NCI-H2081 (cell line): Measurements from ENCODE around the gene TMEM35A.
A peak's percentile ranks its signal among the peaks of the same experiment; 100 is the strongest.
"Not testable (repeated sequence)": the region's sequence is repeated elsewhere in the genome, so short reads cannot be mapped to it uniquely, and the experiment has no call there.

Experiments
- DNase-seq, 2 experiments: peaks; one replicate each; lab custom pipeline; 2025; lab: John Stamatoyannopoulos, UW

Gene TMEM35A, protein sequence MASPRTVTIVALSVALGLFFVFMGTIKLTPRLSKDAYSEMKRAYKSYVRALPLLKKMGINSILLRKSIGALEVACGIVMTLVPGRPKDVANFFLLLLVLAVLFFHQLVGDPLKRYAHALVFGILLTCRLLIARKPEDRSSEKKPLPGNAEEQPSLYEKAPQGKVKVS

DNA sequence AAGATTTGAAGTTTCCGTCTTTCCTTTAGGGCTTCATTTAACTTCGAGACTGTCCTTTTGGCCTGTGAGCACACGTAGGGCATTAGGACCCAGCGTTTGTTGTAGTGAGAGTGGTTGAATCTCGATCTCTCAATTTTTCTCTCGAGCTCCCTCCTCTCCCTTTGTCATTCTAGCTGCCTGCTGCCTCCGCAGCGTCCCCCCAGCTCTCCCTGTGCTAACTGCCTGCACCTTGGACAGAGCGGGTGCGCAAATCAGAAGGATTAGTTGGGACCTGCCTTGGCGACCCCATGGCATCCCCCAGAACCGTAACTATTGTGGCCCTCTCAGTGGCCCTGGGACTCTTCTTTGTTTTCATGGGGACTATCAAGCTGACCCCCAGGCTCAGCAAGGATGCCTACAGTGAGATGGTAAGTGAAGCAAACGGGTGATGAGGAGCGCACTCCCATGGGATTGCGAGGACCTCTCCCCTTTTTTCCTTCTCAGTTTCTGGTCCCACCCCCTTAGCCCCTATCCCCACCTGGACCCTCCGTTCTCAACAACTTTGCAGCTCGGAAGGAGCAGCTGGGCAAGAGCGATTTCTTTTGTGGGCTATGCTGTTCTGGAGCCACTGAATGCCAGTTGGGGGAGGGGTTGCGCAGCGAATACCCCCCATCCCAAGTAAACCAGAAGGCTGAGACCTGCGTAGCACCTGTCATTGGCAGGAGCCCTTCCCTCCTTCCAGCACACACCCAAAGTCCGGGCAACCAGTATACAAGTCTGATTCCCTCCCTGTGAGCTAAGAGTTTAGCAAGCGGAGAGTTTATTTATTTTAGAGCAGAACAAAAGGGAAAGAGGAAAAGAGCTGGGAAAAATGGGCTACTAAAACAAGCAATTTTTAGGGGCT lies at the start of gene TMEM35A:
TSS of gene TMEM35A (plus strand) at position 164 of the 883 bp plus-strand sequence. CDS start at position 288, 124 bp downstream.
- peak; percentile 23 to 43 for DNase-seq

DNA sequence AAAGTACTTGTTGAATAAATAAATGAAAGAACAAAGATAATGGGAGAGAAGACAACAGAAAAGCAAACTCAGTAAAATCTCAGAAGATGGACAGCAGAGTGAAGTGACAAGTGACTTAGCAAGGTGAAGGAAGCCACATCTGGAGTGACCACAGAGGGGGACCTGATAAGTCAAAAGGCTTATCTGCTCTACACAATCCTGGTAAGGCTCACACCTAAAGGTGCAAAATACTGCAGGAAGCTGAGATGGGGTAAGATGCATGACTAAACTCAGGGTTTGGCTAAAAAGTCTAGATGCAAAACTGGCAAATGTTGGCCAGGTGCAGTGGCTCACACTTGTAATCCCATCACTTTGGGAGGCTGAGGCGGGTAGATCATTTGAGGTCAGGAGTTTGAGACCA lies 49.0 kb upstream of the TMEM35A start:
- no peak for DNase-seq

DNA sequence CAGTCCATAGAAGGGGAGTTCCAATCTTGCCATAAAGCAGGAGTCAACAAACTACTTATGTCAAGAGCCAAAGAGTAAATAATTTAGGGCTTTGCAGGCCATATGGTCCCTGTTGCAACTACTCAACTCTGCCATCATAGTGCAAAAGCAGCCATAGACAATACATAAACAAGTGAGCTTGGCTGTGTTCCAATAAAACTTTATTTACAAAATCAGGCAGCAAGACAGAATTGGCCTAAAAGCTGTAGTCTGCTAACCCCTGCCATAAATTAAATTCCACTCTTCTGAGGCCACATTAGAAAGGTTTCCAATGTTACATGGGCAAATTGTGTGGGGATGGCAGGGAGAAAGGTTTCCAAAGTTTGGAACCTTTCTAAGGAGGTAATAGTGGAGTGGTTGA lies 41.4 kb upstream of the TMEM35A start:
- no peak for DNase-seq

DNA sequence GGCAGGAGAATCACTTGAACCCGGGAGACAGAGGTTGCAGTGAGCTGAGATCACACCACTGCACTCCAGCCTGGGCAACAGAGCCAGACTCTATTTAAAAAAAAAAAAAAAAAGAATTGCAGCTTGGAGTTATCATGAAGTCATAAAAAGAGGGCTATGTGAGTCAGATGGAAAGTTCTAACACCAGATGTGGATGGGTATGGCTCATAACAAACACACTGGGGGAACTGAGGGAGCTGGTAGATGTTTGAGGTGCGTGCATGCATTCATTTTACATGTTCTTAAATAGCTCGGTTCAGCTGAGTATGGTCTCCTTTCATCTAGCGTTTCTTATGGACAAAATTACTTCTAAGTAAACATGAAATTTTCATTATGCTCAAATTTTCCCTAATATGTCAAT lies 38.5 kb upstream of the TMEM35A start:
- DNase-seq = no peak

DNA sequence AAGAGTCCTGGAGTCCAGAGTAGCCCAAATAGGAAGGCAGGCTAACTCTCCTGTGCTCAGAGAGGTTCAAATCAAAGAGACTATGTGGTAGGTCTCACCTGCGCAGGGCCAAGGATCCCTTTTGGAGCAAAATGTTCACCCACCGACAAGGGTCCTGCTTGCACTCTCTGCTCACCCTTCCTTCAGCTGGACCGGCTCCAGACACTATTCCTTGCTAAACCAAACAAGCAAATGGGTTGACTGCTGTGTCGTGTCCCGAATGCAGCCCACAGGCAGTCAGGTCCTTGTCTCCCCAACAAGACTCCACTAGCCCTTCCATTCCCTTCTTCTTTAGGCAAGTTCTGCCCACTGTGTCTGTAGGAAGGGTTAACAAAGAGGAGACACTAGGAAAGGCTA lies 27.5 kb upstream of the TMEM35A start:
- no peak for DNase-seq

DNA sequence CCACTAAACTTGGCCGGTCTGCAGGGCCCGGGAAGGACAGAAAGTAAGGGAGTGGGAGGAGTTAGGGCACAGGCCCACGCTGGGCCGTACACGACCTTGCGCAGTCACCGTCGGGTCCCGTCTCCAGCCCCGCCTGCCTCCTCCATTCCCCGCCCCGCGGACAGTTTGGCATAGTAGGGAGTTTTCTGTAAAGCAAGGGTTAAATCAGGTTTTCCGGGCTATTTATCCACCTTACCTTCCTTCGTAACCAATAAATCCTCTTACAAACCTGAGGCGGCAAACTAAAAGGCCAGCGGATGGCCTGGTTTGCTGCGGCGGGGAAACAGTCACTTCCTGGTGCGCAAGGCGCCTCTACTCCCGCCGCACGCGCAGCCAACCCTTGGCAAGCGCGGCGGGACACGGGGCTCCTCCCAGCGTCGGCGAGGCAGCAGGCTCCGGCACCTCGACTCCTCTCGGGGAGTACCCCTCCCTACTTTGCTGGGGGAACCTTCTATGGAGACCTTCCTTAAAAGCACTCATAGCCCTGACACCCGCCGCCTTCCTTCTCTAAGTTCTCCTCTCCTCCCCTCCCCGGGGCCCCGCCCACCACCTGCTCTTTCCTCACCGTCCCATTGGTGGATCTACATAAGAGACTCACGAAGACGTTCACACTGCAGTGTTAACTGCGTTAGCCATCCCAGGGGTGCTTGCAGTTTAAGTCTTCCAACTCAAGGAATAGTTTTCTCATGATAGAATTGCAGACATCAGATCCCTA lies 27.0 kb upstream of the TMEM35A start, which contains the start of gene TRMT2B:
TSS of gene TRMT2B (minus strand) at position 563 of the 754 bp plus-strand sequence. CDS start 9,822 bp downstream, outside the sequence.
- DNase-seq = peak; percentile 66 to 85

DNA sequence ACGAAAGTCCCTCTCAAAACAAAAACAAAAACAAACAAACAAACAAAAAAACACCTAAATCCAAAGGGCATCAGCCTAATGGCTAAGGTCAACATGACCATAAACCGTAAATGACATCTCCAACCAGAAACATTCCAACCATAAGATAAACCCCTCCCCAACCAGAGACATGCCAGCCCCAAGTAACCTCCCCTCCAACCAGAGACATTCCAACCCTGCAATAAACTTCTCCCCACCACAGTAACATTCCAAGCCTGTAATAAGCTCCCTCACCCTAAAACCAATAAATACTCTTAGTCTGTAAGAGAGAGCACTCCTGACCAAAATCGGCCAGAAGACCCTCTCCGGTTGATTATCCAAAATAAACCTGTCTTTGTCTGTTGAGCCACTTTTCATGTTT lies 22.1 kb upstream of the TMEM35A start:
- not testable (repeated sequence) for DNase-seq

DNA sequence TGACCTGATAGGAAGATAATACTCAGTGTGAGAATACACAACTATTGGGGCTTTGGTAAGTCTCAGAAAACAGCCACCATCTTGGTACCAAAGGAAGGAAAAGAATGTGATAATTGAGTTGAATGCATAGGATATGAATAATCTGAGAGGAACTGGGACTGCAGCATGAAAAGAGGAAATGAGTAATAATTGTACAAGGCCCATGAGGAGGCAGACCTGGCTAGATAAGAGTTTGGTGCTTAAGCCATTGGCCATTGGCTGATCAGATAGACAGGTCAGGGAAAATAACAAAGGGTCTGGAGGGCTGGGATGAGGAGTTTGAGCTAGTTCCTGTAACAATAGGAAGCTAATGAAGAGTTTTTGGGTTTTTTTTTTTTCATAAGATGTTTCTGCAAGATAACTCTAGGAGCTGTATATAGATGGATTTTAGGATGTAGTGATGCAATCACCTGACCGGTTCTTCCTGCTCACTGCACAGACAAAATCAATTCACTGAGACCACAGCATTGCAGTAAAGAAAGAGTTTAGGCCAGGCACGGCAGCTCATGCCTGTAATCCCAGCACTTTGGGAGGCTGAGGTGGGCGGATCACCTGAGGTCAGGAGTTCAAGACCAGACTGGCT lies 21.5 kb upstream of the TMEM35A start:
- DNase-seq = no peak

DNA sequence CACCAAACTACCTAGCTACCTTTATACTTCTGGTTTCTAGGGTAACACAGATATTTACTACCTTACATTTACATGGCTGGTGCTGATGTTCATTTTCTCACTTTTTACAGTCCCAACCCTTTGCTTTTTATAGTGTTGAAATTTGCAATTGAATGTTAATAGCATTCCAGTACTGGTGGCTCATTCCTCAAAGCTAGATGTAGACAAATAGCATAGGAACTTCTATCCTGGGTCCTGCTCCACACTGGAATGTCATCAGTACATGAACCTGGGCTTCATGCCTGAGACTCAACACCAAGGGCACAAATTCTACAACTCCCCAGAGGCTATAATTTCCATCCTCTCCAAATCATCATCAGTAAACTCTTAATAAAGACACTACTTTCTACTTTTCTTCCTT lies 16.5 kb upstream of the TMEM35A start:
- DNase-seq = no peak

DNA sequence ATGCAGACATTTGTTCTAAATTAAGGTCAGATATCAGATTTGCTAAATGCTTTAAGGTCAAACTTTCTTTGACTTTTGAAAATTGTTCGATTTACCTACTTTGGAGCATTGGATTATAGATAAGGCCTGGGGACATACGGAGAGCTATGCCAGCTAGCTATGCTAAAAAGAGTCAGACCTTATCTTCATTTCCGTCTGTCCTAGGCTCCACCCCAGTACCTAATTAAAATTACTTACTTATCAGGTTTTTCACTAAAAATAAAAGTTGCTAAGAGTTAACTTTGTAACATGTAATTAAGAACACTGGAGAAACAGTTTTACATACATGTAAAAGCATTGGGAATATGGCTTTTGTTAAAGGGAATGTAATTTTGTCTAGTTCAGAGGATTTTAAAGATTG lies 7.1 kb upstream of the TMEM35A start:
- DNase-seq = no peak

DNA sequence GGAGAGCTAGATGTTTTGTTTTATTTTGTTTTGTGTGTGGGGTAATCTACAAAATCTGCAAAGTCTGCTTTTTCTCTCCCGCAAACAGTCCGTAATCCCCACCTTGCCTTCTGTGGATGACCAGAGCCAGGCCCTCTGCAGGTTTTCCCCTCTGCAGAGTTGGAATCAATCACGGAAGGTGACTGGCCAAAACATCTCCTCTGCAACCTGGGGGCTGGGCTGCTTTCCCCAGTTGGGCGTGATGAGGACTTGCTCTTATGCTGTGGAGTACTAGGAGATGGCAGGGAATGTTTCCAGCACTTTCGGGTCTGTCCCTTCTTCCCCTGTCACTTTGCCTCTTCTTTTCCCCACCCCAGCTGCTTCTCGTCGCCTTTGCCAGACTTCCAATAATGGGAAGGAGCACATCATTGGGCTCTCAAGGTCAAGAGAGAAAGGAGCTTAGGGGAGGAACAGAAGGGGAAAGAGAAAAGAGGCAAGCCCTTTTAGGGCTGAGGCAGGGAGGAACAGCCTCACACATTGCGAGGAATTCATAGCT lies 1.1 kb downstream of the TMEM35A start:
- no peak for DNase-seq

DNA sequence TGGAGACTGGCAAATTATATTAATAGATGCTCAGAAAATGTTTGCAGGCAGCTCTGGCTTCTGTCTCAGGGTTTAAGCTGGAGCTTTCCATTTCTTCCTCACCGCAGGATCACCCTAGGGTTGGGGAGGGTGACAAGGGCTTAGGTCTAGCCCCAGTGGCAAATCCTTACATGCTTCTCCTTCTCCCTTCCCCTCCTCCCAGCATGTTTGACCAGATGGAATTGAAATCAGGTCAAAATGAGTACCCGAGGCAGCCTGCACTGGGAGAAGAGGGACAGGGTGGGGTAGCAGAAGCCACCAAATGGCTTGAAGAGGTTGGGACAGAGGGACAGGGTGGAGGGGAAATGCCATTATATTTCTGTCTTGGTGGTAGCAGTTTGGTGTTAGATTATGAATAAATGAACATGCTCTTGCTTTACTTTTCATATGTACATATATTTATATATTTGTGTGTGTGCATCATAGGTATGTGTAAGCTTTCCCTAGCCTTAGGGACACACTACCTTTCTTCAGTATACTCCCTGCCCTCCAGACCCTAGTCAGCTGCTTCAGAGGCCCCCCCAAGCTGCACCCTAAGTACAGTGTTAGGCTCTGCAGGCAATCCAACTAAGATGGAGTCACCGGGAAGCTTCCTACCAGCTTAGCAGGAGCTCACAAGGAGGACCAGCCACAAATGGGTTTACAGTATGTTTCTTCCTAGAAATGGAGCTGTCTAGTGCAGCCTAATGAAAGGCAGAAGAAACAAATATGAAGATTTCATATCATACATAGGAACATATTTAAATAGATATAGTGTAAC lies 1.8 kb downstream of the TMEM35A start:
- no peak for DNase-seq

DNA sequence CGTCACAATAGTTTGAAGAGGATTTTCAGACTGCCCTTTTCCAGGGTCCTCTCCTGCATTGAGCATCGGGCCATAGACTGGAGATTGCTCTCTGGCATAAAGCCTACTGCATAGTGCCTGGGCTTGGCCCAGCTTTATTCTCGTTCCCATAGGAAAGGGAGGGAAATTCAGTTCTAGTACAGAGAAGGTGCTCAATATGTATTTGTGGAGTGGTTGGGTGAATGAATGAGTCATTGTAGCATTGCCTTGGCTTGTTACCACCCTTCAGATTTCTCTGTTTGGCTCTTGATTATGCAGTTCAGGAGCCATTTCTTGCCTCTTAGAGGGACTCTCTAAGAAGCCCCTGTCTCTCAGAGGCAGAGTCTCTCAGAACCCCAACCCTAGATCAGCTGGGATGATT lies 2.6 kb downstream of the TMEM35A start:
- DNase-seq = no peak

DNA sequence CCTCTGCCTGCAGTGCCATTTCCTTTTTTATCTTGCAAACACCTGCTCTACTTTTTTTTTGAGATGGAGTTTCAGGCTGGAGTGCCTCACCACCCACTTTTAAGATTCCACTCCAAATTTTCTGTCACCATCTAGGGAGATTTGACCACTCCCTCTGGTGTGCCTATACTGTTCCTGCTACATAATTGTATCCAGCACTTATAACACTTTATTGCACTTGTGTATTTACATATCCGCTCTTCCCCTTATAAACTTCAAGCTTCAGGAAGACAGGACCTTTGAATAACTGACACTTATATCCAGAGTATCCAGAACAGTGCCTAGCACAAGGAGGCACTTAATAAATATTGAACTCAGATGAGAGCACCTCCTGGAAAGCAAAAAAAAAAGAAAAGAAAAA lies 13.1 kb downstream of the TMEM35A start:
- DNase-seq = no peak

DNA sequence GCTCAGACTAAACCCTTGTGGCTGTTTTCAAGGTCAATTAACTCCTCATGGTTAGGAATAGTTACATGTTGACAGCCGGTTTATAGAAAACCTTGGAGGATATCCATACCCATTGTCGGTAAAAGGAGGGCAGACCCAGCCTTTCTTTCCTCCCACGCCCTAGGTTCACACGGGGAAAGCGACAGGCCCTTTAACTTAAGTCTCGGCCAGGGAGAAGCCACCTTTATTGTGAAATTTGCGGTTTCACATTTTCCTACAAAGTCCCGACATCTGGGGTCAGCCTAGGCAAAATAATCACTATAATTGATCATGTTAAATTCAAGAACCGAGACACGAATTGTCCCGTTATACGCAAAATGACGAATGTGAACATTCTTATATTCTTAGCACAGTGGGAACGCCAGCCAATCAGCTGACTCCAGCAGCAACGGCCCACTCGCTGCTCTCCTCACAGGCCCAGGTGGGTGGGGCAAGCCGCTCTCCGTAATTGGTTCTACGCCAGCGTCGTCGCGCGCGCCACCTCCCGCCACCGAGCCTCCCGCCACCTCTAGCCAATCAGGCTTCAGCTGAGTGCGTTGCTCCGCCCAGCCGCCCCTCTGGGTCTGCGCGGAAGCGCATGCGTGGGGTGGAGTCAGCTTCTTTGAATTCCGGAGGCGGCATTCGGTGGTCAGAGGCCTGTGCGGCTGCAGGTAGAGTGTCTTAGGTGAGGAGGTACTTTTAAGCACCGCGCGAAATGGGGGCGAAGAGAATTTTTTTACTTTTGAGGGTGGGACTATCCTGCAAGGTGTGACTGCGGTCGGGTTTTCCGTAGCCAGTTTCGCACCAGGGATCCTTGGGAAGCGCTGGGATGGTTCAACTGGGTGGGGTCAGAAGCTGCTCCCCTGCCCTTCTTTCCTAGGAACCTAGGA lies 19.1 kb downstream of the TMEM35A start, which contains the start of gene CENPI:
TSS of gene CENPI (plus strand) at position 659 of the 908 bp plus-strand sequence. CDS start 2,867 bp downstream, outside the sequence.
- DNase-seq = peak; percentile 94 to 95

DNA sequence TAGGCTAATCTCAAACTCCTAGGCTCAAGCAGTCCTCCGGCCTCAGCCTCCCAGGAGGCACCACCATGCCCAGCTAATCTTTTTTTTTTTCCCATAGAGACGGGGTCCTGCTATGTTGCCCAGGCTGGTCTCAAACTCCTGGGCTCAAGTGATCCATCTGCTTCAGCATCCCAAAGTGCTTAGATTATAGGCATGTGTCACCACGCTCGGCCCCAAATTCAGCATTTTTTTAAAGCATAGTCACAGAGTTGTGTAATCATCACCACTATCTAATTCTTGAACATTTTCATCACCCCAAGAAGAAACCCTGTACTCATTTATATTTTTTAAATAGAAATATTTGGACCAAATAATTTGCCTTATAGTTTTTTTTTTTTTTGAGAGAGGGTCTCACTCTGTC lies 29.6 kb downstream of the TMEM35A start:
- no peak for DNase-seq

DNA sequence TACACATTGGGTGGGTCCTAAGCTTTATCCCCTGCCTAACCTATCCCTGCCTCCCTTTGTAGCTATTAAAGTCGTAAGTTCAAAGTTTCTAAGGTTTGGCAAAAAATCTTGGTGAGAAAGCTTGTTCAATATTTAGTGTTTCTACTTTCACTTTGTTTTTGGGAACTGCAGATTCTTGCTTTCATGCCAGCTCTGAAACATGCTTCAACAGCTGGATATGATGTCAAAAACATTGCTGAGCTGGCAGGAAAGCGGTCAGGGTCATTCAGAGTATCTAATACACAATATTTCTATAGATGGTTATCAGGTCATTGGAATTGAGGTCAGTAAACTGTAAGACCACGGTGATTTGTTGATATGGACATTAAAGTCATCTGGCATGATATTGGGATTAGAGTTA lies 39.0 kb downstream of the TMEM35A start:
- no peak for DNase-seq

DNA sequence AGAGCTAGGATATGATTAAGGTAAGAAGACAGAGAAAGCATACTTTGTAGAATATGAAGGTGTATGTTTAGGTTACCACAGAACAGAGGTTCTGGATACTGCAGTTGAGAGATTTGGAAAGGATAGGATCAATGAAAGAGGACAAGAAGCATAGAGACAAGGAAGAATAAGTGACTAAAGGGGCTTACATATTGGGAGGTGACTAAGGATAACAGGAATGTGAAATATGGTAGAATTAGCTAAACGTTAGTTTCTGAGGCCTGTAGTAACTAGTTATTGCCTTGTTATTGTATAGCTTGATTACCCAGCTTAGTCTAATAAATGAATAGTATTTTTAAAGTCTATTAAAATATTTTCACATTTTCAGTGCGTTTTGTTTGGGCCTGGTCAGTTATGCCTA lies 57.6 kb downstream of the TMEM35A start:
- no peak for DNase-seq
